NCI-H526 (cell line): ENCODE results near the gene ERFL.

Experiments
- DNase-seq, 2 experiments: peaks; one replicate each; lab custom pipeline; 2025; lab: John Stamatoyannopoulos, UW

The ERFL gene

GRCh38 chr19:41897820-41898219, 30.4 kb downstream of the ERFL start:
- DNase-seq: no peak

DNA sequence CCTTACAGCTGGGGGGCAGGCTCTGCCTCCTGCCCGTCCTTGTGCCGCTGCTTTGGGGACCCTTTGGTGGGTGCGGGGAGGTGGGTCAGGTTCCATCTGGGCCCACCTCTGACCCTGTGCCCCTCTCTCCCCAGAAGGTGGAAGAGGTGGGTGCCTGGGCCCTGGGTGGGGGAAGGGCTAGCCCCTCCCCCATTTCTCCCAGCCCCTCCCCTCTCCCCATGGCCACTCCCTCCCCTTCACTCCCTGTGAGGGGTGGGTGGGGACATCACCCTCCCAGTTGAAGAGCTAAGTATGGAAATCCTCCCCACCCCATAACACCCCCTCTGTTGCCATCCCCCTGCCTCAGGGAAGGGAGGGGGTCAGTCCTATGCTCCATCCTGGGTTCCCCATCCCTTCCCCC, 31.1 kb downstream of the ERFL start:
- DNase-seq: no peak

- DNase-seq: no peak
Observed at GRCh38 chr19:41896581-41896942, 31.7 kb downstream of the ERFL start.

DNA sequence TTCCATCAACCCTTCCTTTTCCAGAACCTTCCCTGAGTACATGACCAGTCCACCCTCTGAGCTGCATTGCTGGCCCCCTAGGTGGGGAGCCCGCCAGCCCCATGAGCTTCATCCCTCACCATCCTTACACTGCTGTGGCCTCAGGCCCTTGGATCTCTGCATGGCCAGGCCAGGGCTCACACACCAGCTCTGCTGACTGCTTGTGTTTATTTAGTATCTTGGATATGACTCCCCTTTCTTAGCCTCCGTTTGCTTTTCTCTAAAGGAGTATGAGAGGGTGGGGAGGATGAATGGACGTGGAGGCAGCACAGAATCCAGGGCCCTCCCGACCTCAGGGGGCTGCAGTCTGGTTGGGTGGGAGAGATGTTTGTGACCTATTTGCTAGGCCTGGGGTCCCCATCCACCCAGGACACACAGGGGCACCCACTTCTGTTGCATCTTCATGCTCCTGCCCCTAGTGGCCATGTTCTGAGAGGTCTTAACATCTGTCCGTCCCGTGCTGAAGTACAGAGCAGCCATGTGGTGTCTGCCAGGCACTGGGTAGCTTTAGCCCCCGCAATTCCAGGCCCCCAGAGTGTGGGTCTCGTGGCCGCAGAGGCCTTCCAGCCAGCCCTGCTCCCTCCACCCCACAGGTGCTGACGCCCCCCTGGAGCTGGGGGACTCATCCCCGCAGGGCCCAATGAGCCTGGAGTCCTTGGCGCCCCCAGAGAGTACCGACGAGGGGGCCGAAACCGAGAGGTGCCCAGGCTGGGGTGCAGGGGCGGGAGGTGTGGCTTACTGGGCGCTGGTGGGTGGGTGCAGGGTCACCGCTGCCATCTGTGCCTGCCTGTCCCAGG, 32.3 kb downstream of the ERFL start:
- peak in 1 of 2 experiments; percentile 37 for DNase-seq

DNA sequence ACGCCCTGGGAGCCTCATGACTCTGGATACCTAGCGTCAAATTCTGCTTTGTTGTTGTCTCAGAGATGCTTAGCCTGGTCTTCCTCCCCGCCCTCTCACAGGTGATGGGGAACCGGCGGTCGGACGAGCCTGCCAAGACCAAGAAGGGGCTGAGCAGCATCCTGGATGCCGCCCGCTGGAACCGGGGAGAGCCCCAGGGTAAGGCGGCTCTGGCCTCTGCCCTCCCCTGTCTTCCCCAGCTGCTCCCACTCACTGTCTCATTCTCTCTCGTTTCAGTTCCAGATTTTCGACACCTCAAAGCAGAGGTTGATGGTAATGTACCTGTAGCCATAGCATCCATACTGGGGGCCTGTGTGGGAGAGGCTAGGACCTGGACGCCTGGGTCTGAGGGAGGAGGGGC, 33.9 kb downstream of the ERFL start:
- no peak for DNase-seq

DNA sequence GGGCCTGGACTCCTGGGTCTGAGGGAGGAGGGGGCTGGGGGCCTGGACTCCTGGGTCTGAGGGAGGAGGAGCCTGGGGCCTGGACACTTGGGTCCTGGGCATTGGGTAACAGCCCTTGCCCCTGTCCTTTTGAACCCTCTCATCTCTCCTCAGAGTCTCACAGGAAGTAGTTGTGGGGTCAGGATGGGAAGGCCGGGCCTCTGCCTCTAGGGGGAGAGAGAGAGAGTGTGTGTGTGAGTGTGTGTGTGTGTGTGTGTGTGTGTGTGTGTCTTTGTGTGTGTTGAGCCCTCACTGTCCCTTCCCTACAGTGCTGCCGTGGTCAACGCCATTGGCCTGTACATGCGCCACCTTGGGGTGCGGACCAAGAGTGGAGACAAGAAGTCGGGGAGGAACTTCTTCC, 34.4 kb downstream of the ERFL start:
- peak in 1 of 2 experiments; percentile 30 for DNase-seq

- DNase-seq: no peak
Observed at GRCh38 chr19:41892173-41892902, 35.9 kb downstream of the ERFL start.

DNA sequence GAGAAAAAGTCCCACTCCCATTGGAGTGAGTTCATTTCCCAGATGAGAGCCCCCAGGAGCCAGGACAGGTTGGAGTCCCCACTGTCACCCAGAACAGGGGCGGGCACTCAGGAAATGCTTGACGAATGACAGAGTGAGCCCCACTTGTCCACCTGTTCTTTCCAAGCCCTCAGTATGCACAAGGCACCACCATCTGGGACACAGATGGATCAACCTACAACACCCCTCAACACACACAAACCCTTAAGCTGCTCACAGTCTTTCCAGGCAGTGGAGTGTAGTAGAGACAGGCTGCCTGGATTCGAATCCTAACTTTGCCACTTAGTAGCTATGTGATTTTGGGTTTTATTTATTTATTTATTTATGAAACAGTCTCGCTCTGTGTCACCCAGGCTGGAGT, 37.3 kb downstream of the ERFL start:
- DNase-seq: no peak

- DNase-seq: no peak
Observed at GRCh38 chr19:41889896-41890295, 38.4 kb downstream of the ERFL start.

- DNase-seq: no peak
Observed at GRCh38 chr19:41888926-41889325, 39.3 kb downstream of the ERFL start.

- DNase-seq: peak; percentile 75 to 92
Observed at GRCh38 chr19:41887711-41888382, 40.4 kb downstream of the ERFL start.

DNA sequence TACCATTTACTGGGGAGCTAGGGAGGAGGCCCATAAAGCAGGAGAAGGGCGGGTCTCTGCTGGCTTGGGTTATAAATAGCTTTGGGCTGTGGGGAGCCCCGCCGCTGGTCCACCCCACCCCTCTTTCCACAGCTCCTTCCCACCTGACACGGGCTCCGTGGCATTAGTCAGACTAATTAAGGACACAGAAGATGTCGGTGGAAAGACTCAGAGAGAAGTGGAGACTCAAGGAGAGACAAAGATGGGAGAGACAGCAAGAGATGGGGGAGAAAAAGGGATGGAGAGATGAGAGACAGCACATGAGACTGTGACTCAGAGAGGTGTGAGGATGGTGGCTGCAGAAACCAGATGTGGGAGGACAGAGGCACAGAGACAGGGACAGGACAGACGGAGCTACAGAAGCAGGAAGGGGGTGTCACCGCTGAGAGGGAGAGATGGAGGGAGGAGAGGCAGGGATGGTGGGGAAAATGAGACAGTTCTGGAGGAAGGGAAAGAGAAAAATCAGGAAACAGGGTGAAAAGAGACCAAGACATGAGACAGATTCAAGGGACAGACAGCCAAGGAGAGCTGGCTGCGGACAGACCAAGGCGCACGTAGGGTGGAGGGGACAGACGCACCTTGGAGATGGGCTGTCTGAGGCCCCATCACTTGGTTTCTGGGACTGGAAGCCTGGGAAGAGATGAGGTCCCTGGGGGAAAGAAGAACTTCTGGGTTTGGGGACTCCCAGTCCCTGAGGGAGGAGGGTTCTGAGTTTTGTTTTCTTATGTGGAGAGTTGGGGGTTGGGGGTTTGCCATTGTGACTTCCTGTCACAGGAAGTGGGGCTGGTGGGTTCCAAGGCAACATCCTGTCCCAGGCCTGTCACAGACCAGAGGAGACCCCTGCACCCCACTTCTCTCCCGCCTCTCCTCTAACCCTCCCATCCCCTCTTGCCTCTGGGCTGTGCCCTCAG, 41.2 kb downstream of the ERFL start:
- DNase-seq: no peak

- DNase-seq: peak; percentile 96 to 100
Observed at GRCh38 chr19:41883821-41884733, 44.2 kb downstream of the ERFL start.

DNA sequence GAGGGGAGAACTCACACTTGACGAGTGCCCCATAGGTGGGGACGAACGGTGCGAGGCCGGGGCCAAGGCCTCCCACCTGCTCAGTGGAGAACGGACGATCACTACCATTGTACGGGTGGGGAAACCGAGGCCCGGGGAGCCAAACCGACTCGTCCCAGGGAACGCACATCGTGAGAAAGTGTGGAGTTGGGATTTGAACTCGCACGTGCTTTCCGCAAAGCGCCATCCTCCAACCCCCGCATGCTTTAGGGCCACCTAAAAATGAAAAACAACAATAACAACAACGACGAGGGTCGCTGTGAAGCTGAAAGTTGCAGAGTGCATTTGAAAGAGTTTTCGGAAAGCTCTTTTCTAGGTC, 44.8 kb downstream of the ERFL start:
- no peak for DNase-seq

DNA sequence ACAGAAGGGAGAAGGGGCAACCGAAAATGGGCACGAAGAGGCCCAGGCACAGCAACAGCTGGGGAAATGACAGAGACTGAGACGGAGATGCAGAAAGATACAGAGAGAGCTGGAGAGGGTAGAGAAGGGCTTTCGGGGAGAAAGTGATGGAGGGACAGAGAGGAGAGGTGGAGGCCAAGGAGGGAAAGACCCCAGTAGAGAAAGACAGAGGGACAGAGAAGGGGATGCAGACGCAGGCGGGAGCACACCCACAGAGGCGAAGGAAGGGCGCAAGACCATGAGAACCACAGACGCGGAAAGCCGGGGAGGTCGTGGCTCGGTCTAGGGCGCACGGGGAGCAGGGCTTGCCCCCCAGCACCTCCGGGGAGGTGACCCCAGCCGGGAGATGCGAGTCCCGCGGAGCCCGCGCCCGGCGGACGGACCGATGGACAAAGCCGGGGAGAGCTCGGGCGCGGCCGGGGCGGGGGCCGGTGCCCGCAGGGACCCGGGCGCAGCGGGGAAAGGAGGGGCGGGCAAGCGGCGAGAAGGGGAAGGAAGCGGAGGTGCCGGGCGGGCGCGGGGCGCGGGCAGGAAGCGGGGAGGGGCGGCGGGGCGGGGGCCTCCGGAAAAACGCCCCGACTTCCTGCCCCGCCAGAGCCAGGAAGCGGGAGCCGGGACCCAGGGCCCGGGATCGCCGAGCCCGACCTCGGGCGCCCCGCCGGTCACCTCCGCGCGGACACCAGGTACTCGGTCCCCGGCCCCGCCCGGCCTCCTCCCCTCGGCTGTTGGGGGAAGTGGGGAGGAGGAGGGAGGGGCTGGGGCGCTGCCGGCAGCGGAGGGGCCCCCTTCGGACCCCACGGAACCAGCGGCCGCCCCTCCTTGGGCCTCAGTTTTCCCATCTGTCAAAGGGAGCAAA, 45.4 kb downstream of the ERFL start, which contains the start of gene ARHGEF1:
Gene ARHGEF1, plus strand, starts transcription at position 617 of the 895 bp plus-strand sequence. CDS start 4,899 bp downstream, outside the sequence.
- peak in 1 of 2 experiments; percentile 69 for DNase-seq

DNA sequence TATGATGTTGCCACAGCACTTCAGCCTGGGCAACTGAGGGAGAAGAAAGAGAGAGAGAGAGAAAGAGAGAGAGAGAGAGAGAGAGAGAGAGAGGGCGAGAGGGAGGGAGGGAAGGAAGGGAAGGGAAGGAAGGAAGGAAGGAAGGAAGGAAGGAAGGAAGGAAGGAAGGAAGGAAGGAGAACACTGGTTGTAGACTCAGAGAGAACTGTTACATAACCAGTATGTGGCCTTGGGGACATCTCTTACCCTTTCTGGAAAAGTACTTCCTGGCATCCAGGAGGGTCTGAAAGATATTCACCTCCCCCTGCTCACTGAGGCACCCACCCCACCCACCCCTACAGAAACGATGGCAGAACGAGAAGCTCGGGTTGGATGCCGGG, 47.9 kb downstream of the ERFL start:
- DNase-seq: no peak

DNA sequence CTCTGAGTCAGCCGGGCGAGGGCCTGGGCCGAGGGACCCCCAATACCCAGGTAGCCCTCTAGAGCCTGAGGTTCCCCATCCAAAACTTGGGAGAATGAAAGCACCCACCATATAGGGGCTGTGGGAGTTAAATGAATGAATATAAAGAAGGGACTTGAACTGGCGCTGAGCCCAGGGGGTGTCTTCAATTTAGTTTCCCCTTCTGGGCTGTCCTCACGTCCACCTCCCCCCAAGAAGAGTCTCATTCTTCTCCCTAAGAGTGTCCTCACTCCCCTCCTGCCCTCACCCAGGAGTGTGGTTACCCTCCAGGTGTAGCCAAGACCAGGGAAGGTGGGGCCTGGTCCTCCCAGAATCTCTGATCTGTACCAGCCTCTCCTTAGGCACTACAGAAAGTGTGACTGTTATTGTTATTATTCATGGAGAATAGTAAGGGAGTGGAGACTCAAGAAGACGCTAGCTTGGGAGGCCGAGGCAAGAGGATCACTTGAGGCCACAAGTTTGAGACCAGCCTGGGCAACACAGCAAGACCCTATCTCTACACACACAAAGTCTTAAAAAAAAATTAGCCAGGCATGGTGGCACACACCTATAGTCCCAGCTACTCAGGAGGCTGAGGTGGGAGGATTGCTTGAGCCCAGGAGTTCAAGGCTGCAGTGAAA, 48.5 kb downstream of the ERFL start:
- DNase-seq: no peak

GRCh38 chr19:41879080-41879479, 49.2 kb downstream of the ERFL start:
- DNase-seq: no peak
